ENCODE measurements around the gene LTA. TPM values are rescaled to one million over a fixed set of nuclear protein-coding genes. Genes with fewer than 3 reads are reported as not detected.

Gene LTA
- polyA plus RNA-seq, 1 of the 3 experiments (the other 2 are of a cell fraction) = not detected

DNA sequence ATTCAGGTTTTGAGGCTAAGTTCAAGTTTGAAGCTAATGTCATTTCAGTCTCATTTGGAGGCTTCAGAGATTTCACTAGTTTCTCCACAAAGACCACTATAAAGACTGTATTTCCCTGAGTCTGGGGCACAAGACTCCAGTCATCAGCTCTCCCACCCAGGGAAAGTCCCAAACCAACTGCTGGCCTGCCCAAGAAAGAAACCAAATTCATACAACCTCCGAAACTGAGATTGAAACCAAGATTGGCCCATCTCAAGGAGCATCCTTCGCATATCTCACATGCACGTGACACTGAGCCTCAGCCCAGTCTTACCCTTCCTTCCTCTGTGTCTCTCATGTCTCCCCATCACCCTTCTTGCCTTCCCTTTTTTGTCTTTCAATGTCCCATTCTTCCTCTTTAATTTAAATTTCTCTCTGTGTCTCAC, 3.5 kb upstream of the LTA start:
- H3K4me2 ChIP-seq = no peak overlapping the region
- 90% methylated on average over 3 of the region's 3 CpGs for WGBS (ENCODE audit: low lambda C conversion rate)
- H3K4me3 ChIP-seq (ENCODE audit: low read depth in 2 of 2, low read length in 1 of 2) = no peak overlapping the region
- H3K4me1 ChIP-seq (ENCODE audit: control insufficient read depth in 1 of 2, insufficient read depth in 2 of 2, low read depth in 1 of 2, low read length in 1 of 2) = no peaks in the 10 kb centered on the region
- ChIA-PET POLR2A (no interaction called here), CTCF (interaction anchor here (1.4 to 5.4 kb wide), 4 partner anchors 12 to 30 kb away, joined by 6 to 22 read pairs (median 12); partner anchors contain the start of genes ATP6V1G2 and LTB)
- H3K9ac ChIP-seq = no peak overlapping the region
- DNase-seq = no peak
- H4K20me1 ChIP-seq (ENCODE audit: insufficient read depth) = no peaks in the 10 kb centered on the region
- no peaks in the 10 kb centered on the region for H3K9me2 ChIP-seq
- peaks cover 7% of the 10 kb centered on the region for H3F3A ChIP-seq (replicated peaks; ENCODE audit: insufficient read depth)
- no peak overlapping the region for H3K27ac ChIP-seq (ENCODE audit: low read depth in 2 of 2, low read length in 1 of 2)
- no peaks in the 10 kb centered on the region for H3K79me2 ChIP-seq (ENCODE audit: insufficient read depth)
- TF ChIP-seq ELF1 (IDR thresholded peaks at IDR 0.05) (no peak), TAF1 (IDR thresholded peaks at IDR 0.05; ENCODE audit: borderline replicate concordance, low read depth, low read length) (no peak), TCF12 (IDR thresholded peaks at IDR 0.05) (no peak)
- H3K36me3 ChIP-seq (replicated peaks in 1 of 2; ENCODE audit: control insufficient read depth in 1 of 2, insufficient read depth in 2 of 2, low read length in 1 of 2) = no peaks in the 10 kb centered on the region
- no peaks in the 10 kb centered on the region; the same call in 1 of the 2 replicates for H3K9me3 ChIP-seq
- H2AFZ ChIP-seq (ENCODE audit: low read depth) = no peak overlapping the region
- H3K27me3 ChIP-seq (ENCODE audit: insufficient read depth) = no peaks in the 10 kb centered on the region

DNA sequence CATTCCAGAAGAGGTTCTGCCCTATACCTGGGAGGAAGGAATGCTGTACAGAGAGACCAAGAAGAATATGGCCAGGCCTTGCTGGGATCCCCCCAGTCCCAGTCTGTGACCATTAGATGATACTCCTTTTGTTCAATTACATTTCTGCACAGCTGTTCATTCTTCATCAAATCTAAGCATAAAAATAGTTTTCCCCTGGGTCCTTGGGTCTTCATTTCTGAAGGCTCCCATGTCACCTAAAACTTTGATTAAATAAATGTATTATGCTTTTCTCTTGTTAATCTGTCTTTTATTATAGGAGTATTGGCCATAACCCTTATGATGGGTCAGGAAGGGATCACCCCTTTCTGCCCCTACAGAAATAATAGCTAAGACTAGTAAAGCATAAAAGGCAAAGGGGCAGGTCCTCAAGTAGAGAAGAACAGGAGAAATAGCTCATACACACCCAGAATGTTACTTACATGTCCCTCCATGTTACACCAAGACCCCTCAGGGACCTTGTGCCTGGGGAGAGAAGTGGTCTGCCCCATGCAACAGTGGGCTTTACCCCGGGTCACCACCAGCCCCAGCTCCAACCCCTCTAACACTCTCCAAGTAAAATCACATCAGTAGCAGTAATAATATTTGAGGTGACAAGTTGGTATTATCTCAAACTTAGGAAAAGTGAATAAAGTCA, 2.1 kb upstream of the LTA start:
- WGBS (ENCODE audit: low lambda C conversion rate) = 60% methylated on average over 1 of the region's 1 CpG
- ChIA-PET CTCF (interaction anchor here (0.8 to 5.4 kb wide), 6 partner anchors 10 to 28 kb away, joined by 3 to 22 read pairs (median 12); partner anchors contain the start of genes ATP6V1G2 and LTB), POLR2A (no interaction called here)
- Histone ChIP-seq H2AFZ (ENCODE audit: low read depth) (no peak overlapping the region), H3K79me2 (ENCODE audit: insufficient read depth) (no peaks in the 10 kb centered on the region), H3K27me3 (ENCODE audit: insufficient read depth) (no peaks in the 10 kb centered on the region), H3K9me2 (no peaks in the 10 kb centered on the region), H3K4me3 (ENCODE audit: low read depth in 2 of 2, low read length in 1 of 2) (no peak overlapping the region), H3K27ac (ENCODE audit: low read depth in 2 of 2, low read length in 1 of 2) (no peak overlapping the region), H3K4me2 (no peak overlapping the region), H3F3A (replicated peaks; ENCODE audit: insufficient read depth) (peaks cover 2% of the 10 kb centered on the region), H3K9me3 (no peaks in the 10 kb centered on the region; the same call in 1 of the 2 replicates), H3K4me1 (ENCODE audit: control insufficient read depth in 1 of 2, insufficient read depth in 2 of 2, low read depth in 1 of 2, low read length in 1 of 2) (no peaks in the 10 kb centered on the region), H4K20me1 (ENCODE audit: insufficient read depth) (no peaks in the 10 kb centered on the region), H3K36me3 (replicated peaks in 1 of 2; ENCODE audit: control insufficient read depth in 1 of 2, insufficient read depth in 2 of 2, low read length in 1 of 2) (no peaks in the 10 kb centered on the region), H3K9ac (no peak overlapping the region)
- TF ChIP-seq EZH2phosphoT487 (IDR thresholded peaks at IDR 0.05; ENCODE audit: borderline replicate concordance, low read depth) (no peak), POLR2AphosphoS5 (IDR thresholded peaks at IDR 0.05; ENCODE audit: low read depth, low read length) (no peak), RAD21 (IDR thresholded peaks at IDR 0.05; ENCODE audit: low read length) (no peak), MEF2A (IDR thresholded peaks at IDR 0.05; ENCODE audit: borderline replicate concordance, low read depth) (no peak), CHD2 (IDR thresholded peaks at IDR 0.05; ENCODE audit: low read length, partially characterized antibody) (no peak), NFIC (IDR thresholded peaks at IDR 0.05; ENCODE audit: borderline replicate concordance) (no peak), SMC3 (IDR thresholded peaks at IDR 0.05; ENCODE audit: low read depth, low read length) (no peak), RFX5 (IDR thresholded peaks at IDR 0.05; ENCODE audit: low read length) (no peak), JUND (IDR thresholded peaks at IDR 0.05) (no peak), MXI1 (IDR thresholded peaks at IDR 0.05; ENCODE audit: low read depth, low read length) (no peak)
- TF ChIP-seq, protein P1, sequence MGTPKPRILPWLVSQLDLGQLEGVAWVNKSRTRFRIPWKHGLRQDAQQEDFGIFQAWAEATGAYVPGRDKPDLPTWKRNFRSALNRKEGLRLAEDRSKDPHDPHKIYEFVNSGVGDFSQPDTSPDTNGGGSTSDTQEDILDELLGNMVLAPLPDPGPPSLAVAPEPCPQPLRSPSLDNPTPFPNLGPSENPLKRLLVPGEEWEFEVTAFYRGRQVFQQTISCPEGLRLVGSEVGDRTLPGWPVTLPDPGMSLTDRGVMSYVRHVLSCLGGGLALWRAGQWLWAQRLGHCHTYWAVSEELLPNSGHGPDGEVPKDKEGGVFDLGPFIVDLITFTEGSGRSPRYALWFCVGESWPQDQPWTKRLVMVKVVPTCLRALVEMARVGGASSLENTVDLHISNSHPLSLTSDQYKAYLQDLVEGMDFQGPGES (IDR thresholded peaks at IDR 0.05; ENCODE audit: low read depth, low read length) = no peak
- TF ChIP-seq, protein P2, sequence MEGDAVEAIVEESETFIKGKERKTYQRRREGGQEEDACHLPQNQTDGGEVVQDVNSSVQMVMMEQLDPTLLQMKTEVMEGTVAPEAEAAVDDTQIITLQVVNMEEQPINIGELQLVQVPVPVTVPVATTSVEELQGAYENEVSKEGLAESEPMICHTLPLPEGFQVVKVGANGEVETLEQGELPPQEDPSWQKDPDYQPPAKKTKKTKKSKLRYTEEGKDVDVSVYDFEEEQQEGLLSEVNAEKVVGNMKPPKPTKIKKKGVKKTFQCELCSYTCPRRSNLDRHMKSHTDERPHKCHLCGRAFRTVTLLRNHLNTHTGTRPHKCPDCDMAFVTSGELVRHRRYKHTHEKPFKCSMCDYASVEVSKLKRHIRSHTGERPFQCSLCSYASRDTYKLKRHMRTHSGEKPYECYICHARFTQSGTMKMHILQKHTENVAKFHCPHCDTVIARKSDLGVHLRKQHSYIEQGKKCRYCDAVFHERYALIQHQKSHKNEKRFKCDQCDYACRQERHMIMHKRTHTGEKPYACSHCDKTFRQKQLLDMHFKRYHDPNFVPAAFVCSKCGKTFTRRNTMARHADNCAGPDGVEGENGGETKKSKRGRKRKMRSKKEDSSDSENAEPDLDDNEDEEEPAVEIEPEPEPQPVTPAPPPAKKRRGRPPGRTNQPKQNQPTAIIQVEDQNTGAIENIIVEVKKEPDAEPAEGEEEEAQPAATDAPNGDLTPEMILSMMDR (IDR thresholded peaks at IDR 0.05) = no peak
- DNase-seq = no peak
